Activated effector memory CD4-positive, alpha-beta T cell treated with anti-CD3 and anti-CD28 coated beads, Interleukin-2, amount 50 U/mL, for 16 hours (primary cell): Measurements from ENCODE around the gene BTNL3.
"Not testable (repeated sequence)": the region's sequence is repeated elsewhere in the genome, so short reads cannot be mapped to it uniquely, and the experiment has no call there.

Experiments used
- DNase-seq: peaks from one replicate; pipeline ENCODE4 v3.0.0-alpha.2; 2020

BTNL3 gene, protein sequence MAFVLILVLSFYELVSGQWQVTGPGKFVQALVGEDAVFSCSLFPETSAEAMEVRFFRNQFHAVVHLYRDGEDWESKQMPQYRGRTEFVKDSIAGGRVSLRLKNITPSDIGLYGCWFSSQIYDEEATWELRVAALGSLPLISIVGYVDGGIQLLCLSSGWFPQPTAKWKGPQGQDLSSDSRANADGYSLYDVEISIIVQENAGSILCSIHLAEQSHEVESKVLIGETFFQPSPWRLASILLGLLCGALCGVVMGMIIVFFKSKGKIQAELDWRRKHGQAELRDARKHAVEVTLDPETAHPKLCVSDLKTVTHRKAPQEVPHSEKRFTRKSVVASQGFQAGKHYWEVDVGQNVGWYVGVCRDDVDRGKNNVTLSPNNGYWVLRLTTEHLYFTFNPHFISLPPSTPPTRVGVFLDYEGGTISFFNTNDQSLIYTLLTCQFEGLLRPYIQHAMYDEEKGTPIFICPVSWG

DNA sequence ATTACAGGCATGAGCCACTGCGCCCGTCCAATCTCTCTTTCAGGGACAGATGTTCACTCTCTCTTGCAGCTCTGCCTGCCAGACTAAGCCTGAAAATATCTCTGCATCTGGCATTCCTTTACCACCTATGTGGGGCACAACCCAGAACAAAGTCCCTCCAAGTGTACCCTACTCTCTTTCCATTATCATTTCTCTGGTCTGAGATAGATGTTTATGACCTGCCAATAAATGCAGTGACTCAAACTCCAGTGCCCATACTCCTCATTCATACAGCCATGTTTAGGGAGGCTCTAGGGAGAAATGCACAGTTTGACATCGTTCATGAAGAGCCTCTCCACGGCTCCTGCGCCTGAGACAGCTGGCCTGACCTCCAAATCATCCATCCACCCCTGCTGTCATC, at the start of gene BTNL3:
BTNL3 (plus strand) TSS at position 255 of the 400 bp plus-strand sequence. CDS start 183 bp downstream, outside the sequence.
- DNase-seq: no peak

DNA sequence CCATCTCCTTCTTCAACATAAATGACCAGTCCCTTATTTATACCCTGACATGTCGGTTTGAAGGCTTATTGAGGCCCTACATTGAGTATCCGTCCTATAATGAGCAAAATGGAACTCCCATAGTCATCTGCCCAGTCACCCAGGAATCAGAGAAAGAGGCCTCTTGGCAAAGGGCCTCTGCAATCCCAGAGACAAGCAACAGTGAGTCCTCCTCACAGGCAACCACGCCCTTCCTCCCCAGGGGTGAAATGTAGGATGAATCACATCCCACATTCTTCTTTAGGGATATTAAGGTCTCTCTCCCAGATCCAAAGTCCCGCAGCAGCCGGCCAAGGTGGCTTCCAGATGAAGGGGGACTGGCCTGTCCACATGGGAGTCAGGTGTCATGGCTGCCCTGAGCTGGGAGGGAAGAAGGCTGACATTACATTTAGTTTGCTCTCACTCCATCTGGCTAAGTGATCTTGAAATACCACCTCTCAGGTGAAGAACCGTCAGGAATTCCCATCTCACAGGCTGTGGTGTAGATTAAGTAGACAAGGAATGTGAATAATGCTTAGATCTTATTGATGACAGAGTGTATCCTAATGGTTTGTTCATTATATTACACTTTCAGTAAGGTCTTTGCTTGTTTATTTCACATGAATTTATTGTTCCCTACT, 38.2 kb upstream of the BTNL3 start:
- no peak for DNase-seq

DNA sequence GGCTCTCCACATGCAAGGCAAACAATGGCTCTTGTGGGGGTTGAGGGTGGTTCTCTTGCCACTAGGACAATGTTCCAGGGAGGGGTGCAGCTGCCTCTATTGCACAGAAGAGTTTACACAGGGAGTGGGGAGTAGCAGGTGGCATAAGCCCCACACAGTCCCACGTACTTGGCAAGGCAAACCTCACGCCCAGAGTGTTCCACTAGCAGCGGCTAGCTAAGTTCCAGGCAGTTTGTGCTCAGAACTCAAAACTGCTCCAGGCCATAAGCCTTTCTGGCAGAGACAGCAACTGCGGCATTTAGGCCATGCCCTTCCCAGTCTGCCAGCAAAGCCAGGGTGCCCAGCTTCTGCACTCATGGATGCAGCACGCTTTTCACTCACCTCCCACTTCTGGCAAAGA, 29.0 kb upstream of the BTNL3 start:
- DNase-seq: no peak

DNA sequence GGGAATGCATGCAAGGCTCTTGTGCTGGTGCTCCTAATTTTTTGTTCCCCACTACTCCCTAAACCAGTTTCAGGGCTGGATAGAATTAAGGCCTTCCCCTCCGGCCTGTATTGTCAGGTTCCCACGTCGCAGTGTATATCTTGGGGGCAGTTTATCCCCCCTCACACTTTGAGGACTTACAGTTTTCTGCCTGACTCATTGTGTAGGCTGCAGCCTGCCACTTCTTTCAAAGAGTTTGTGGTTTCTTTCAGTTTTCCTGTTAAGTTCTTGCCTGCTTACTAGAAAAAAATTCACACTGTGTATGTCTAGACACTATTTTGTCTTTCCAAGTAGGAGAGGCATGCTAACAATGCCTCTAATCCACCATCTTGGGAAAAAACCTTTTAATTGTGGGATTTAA, 28.4 kb upstream of the BTNL3 start:
- no peak for DNase-seq

DNA sequence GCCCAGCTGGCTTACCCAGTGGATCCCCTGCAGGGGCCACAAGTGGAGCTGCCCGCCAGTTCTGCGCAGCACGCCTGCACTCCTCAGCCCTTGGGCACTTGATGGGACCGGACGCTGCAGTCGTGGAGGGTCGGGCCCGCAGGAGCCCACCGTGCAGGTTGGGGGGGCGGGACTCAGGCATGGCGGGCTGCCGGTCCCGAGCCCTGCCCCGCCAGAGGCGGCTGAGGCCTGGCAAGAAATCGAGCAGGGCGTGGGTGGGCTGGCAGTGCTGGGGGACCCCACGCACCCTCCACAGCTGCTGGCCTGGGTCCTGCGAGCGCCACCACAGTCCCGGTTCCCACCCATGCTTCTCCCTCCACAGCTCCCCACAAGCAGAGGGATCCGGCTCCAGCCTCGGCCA, 19.2 kb upstream of the BTNL3 start:
- DNase-seq: no peak

DNA sequence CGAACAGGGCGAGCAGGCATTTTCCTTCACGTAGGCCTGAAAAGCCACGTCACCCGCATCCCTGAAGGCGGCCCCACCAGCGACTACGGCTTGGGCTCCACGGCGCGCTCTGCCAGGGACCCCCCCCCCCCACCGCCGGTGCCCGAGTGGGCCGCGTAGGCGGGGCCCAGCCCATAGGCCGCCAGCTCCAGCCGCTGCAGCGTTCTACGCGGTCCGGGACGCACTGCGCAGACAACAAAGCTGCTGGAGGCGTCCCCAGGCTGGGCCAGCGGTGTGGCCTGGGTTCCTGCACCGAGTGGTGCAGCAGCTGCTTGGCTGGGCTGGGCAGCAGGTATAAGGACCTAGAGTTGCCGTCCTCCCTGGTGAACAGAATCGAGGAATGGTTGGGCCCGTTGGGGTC, 18.3 kb upstream of the BTNL3 start:
- no peak for DNase-seq

DNA sequence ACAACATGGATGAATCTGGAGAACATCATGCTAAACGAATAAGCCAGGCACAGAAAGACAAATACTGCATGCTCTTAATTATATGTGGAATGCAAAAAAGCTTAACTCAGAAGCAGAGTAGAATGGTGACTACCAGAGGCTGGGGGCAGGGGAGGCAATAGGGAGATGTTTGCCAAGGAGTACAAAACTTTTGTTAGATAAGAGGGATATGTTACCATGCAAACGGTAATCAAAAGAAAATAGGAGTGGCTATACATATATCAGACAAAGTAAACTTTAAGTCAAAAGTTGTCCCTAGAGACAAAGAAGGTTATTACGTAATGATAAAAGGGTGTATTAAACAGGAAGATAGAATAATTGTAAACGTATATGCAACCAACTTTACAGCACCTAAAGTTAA, 17.8 kb upstream of the BTNL3 start:
- DNase-seq: no peak

DNA sequence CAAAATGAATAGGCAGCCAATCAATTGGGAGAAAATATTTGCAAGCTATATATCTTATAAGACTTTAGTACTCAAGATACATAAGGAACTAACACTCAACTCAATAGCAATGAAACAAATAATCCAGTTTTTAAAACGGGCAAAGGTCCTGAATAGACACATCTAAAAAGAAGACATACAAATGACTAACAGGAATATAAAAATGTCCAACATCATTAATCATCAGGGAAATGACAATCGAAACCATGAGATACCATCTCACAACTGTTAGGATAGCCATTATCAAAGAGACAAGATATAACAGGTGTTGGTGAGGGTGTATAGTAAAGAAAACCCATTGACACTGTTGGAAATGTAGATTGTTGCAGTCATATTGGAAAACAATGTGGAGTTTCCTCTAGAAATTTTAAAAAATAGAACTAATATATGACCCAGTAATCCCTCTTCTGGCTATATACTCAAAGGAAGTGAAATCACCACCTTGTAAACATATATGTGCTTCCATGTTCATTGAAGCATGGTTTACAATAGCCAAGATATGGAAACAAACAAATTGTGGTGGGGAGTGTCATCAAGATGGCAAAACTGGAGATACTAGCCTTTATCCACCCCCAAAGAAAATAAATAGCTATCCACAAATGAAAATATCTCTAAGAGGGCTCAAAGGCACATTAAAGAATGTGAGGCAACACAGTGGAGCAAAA, 13.9 kb upstream of the BTNL3 start:
- DNase-seq: no peak

DNA sequence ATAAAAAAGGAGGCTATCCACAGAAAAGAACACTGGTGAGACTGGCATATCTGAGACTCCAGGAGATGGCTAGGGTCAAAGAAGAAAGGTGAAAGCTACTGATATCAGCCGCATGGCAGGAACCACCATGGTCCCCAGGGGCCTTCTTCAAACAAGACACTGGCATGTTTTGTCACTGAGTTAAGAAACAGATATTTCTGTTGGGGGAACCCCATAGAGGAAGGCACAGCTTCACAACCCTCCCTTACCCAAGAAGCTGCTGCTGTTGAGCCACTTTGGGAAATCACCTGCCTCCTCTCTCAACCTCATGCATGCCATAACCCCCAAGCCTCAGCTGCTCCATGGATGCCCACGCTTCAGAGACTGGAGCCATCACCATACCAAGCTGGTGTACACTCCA, 13.3 kb upstream of the BTNL3 start:
- DNase-seq: no peak

DNA sequence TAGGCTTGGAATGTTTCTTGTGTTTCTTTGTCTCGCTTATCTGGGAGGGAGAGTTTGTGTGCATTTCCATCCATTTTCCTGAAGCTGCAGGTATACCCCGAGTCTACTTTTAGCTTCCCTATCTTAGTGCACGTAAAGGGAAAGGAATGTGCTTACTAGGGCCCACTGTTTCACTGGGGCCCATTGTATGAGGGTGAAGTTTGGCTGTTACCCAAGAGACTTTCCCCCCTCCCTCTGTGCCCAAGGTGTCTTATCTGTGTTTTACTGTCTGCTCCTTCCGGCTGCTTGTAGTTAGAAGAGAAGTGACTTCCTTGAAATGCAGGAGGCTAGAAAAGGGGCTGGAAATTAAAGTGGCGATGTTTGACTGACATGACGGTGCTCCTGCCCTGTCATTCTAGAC, 12.1 kb upstream of the BTNL3 start:
- no peak for DNase-seq

DNA sequence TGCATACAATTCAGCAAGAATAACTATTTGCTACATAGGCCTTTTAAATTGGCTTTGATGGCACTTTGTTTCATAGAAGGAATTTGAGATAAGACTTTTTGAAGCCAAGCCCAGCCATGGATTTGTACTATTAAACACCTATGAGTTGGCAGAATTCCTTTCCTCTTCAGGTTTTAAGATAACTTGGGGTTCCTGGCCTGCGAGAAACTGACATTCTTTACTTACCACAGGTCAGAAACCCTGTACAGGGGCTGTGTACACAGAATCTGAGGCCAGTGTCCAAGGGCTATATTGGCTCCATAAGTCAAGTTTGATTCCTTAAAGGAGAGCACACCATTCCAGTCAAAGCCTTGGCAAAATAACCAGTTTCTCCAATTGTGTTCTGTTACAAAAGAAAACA, 10.8 kb upstream of the BTNL3 start:
- no peak for DNase-seq

DNA sequence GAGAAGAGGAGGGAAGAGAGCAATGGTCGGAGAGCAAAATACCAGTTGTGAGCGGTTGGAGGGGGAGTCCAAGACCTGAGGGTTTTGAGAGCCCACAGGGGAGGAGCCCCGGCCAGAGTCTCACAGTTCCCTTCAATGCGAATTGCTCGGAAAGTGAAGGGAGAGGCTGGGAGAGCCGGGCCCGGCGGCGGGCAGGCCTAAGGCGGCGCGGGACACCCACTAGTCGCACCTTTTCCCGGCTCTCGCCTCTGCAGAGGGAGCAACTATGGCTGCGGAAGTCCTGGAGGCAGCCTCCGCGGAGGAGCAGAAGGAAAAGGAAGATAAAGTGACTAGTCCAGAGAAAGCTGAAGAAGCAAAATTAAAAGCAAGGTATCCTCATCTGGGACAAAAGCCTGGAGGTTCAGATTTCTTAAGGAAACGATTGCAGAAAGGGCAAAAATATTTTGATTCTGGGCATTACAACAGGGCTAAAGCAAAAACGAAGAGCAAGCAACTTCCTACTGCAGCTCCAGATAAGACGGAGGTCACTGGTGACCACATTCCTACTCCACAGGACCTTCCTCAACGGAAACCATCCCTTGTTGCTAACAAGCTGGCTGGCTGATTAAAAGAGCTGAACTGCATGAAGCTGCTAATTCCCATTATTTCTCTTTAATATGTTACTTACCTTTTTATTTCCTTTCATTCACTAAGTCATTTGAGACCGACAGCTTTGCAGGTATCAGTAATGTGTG, 6.5 kb upstream of the BTNL3 start:
- DNase-seq: no peak

DNA sequence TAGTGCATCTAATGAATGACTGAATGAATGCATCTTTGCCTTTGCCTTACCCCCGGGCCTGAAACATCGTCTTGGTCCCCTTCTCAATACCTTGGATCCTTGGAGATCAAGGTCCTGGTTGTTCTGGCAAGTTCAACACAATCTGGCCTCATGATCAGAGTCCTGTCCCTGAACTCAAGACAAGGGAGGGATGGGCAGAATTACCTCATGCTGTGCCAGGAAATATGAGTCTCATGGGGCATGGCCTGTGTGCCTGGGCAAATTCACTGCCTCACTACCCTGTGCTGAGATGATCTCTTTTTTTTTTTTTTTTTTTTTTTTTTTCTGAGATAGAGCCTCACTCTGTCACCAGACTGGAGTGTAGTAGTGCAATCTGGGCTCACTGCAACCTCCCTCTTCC, 630 bp upstream of the BTNL3 start:
- DNase-seq: no peak

DNA sequence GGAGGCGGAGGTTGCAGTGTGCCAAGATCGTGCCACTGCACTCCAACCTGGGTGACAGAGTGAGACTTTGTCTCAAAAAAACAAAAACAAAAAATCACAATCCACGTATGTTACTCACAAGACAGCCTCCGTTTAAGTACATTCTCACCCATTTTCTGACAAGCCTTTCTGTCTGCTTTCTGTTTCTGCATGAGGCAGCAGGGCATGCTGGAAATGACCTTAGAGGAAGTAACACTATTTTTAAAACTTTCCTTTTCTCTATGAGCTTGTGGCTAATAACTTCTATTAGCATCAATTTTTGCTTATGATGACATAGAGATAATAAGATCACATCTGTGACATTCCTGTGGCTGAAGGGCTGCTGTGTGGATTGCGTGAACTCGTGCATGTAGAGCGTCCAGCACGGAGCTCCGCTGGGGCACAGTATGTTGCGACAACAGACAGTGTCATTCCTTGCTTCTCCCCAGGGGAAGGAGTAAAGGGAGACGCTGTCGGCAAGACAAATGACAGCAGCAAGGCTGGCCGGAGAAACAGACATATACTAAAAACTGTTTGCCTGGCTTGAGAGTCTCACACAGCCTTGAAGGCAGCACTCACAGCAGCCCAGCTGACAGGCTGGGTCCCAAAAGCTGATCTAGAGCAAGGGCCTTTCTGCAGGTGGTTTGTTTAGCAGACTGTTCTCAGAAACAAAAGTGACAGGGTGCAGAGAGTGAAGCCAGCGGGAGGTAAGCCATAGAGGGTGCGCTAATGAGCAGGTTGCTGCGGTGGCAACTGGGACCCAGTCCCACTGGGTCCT, 1.6 kb downstream of the BTNL3 start:
- DNase-seq: no peak

DNA sequence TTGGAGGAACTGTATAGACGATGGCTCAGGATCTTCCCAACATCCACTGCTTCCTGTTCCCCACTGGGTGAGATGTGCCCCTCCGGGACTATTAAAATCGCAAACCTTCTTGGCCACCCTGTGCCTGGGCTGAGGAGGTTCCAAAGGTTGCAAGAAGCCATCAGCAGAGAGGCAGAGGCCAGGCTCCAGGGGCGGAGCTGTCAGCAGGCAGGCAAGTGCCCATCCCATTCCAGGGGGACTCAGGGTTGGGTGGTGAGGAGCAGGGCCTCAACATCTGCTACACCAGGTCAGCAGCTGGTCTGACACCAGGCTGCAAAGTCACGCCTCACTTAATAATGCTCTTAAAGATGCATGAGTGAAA, 2.2 kb downstream of the BTNL3 start:
- no peak for DNase-seq

DNA sequence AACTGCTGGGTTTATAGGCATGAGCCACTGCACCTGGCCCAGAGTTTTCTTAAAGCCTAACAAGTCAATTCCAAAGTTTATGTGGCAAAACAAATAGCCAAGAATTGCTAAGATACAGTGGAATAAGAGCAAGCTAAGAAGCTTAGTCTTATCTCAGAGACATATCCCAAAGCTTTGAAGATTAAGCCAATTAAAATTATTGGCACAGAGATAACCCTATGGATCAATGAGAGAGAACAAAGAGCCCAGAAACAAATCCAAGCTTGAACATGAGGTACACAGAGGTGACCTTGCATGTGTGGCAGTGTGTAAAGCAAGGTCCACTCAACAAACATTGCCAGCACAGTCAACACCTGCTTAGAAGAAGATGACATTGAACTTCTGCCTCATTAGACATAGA, 13.3 kb downstream of the BTNL3 start:
- DNase-seq: no peak

DNA sequence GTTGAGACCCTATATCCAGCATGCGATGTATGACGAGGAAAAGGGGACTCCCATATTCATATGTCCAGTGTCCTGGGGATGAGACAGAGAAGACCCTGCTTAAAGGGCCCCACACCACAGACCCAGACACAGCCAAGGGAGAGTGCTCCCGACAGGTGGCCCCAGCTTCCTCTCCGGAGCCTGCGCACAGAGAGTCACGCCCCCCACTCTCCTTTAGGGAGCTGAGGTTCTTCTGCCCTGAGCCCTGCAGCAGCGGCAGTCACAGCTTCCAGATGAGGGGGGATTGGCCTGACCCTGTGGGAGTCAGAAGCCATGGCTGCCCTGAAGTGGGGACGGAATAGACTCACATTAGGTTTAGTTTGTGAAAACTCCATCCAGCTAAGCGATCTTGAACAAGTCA, 17.1 kb downstream of the BTNL3 start:
- no peak for DNase-seq

DNA sequence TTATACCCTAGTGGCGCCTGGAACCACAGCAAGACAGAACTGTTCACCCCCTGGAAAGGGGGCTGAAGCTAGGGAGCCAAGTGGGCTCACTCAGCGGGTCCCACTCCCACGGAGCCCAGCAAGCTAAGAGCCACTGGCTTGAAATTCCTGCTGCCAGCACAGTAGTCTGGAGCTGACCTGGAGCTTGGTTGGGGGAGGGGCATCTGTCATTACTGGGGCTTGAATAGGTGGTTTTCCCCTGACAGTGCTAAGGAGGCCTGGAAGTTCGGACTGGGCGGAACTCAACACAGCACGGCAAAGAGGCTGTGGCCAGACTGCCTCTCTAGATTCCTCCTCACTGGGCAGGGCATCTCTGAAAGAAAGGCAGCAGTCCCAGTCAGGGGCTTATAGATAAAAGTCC, 19.5 kb downstream of the BTNL3 start:
- DNase-seq: no peak

DNA sequence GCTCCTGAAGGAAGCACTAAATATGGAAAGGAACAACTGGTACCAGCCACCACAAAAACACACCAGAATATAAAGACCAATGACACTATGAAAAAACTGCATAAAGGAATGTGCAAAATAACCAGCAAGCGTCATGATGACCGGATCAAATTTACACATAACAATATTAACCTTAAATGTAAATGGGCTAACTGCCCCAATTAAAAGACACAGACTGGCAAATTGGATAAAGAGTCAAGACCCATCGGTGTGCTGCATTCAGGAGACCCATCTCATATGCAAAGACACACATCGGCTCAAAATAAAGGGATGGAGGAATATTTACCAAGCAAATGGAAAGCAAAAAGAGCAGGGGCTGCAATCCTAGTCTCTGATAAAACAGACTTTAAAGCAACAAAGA, 21.4 kb downstream of the BTNL3 start:
- not testable (repeated sequence) for DNase-seq

DNA sequence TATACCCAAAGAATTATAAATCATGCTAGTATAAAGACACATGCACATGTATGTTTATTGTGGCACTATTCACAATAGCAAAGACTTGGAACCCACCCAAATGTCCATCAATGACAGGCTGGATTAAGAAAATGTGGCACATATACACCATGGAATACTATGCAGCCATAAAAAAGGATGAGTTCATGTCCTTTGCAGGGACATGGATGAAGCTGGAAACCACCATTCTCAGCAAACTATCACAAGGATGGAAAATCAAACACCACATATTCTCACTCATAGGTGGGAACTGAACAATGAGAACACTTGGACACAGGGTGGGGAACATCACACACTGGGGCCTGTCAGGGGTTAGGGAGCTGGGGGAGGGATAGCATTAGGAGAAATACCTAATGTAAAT, 26.0 kb downstream of the BTNL3 start:
- not testable (repeated sequence) for DNase-seq

DNA sequence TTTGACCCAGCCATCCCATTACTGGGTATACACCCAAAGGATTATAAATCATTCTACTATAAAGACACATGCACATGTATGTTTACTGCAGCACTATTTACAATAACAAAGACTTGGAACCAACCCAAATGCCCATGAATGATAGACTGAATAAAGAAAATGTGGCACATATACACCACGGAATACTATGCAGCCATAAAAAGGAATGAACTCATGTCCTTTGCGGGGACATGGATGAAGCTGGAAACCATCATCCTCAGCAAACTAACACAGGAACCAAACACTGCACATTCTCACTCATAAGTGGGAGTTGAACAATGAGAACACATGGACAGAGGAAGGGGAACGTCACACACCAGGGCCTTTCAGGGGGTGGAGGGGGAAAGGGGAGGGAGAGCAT, 28.8 kb downstream of the BTNL3 start:
- DNase-seq: not testable (repeated sequence)

DNA sequence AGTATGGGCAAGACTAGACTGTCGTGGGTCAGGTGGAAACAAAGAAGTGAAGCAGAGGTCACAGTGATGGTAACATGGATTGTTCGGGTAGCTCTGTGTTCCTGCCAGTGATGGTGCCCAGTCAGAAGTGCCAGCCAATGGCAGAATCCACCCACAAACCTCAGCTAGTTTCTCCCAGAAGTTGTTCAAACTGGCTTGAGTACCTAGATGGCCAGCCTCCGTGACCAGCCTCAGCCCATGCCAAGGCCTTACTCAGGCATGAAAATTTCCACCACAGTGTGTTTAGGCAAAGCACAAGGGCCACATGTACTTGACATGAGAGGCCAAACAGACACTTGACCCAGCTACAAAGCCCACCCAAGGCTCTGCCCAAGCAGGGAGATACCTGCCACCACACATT, 32.0 kb downstream of the BTNL3 start:
- DNase-seq: no peak
